ENCODE results near the gene MRPS10. TPM values are rescaled to one million over a fixed set of nuclear protein-coding genes. Genes with fewer than 3 reads are reported as not detected.

MRPS10 gene
- total RNA-seq, 2 experiments from 2014 or later, result 28.4 to 32.8 TPM

DNA sequence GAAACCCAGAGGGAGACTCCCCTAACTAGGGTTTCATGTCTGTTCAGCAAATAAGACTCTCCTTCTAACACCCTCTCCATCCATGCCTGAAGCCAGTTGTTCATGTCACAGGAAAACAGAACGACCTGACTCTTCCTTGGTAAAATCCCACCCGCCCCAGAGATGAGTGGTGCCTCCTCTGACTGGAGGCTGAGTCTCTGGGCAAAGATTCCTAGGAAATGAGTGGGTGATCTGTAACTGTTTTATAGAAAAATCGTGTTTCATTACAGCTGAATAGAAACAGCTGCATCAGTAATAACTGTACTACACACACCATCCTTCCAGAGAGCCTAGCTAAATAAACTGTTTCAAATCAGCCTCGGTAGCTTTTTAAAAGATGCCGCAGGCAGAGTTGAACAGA lies 37.4 kb upstream of the MRPS10 start:
- no peak for DNase-seq
- ChIA-PET POLR2A (no interaction called here), CTCF (interaction anchor here (1.3 kb wide), 1 partner anchor 292 kb away, joined by 4 read pairs; no protein-coding TSS in a partner anchor)
- no peaks in the 10 kb centered on the region for H3K4me1 Mint-ChIP-seq
- no peak overlapping the region for H3K27ac Mint-ChIP-seq
- no peaks in the 10 kb centered on the region for H3K27me3 Mint-ChIP-seq
- no peak overlapping the region for H3K4me3 Mint-ChIP-seq
- no peaks in the 10 kb centered on the region for H3K9me3 Mint-ChIP-seq
- peaks cover 20% of the 10 kb centered on the region for H3K36me3 Mint-ChIP-seq (ENCODE audit: low read depth)

- no peak overlapping the region for H3K27ac Mint-ChIP-seq
- CTCF ChIA-PET, result interaction anchor here (1.3 kb wide), 1 partner anchor 293 kb away, joined by 4 read pairs; no protein-coding TSS in a partner anchor
- H3K4me3 Mint-ChIP-seq, result no peak overlapping the region
- peaks cover 21% of the 10 kb centered on the region for H3K36me3 Mint-ChIP-seq (ENCODE audit: low read depth)
- POLR2A ChIA-PET, result no interaction called here
- H3K9me3 Mint-ChIP-seq, result no peaks in the 10 kb centered on the region
- no peaks in the 10 kb centered on the region for H3K27me3 Mint-ChIP-seq
- DNase-seq, result no peak
- H3K4me1 Mint-ChIP-seq, result no peaks in the 10 kb centered on the region
Measured at GRCh38 chr6:42254505-42254904, 36.8 kb upstream of the MRPS10 start.

DNA sequence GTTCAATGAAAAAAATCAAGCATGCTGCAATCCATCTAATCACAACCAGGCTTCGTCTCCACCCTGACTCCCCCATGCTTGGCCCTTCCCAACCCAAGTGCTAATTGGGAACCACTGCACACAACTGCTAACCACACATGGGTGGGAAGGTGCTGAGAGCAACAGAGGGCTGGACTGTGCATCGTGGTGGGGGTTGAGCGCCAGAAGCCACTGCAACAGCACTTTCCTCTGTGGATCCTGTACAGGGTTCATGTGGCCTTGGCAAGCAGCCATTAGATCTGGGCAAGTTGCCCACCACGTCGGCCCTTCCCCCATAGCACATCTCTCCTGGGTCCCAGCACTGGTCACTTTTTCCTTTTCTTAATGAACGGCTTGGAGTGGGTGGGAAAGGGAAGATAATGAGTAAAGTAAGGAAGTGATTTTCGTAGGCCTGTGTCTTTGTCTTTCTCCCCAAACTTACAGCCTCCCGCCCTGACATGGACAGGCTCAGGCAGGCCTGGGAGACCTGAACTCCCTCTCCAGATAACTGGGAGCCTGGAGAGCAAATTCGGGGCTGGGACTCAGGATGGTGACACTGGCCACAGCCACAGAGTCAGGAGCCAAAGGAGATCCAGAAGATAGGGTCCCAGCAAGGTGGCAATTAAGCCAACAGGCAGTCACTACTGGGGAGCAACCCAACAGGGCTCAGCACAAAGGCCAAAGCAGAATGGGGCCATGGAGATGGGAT lies 34.4 kb upstream of the MRPS10 start:
- Mint-ChIP-seq H3K4me3 (no peak overlapping the region), H3K36me3 (ENCODE audit: low read depth) (peaks cover 18% of the 10 kb centered on the region), H3K4me1 (no peaks in the 10 kb centered on the region), H3K27me3 (no peaks in the 10 kb centered on the region), H3K9me3 (no peaks in the 10 kb centered on the region), H3K27ac (no peak overlapping the region)
- no peak for DNase-seq
- CTCF ChIA-PET, result interaction anchor here (1.7 kb wide), 1 partner anchor 295 kb away, joined by 6 read pairs; no protein-coding TSS in a partner anchor
- POLR2A ChIA-PET, result no interaction called here

DNA sequence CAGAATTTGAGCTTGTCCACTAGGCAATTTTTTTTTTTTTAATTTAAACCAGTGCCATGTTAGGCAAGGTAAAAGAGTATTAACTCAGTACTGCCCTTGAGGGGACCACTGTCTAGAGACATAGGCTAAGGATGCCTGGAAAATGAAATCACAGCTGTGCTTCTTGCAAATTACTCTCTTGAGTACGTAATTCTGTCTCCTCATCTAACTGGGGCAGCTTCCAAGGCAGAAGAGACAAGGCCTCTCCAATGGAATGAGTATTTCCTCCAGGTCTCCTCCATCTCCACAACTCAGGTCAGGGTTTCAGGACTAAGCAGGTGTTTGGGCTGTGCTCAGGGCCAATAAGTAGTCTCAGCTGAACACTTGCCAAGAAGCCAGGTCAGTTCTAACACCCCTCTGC lies 33.8 kb upstream of the MRPS10 start:
- H3K4me1 Mint-ChIP-seq, result no peaks in the 10 kb centered on the region
- ChIA-PET POLR2A (no interaction called here), CTCF (no interaction called here)
- H3K27ac Mint-ChIP-seq, result no peak overlapping the region
- H3K4me3 Mint-ChIP-seq, result no peak overlapping the region
- no peaks in the 10 kb centered on the region for H3K27me3 Mint-ChIP-seq
- H3K36me3 Mint-ChIP-seq (ENCODE audit: low read depth), result peaks cover 17% of the 10 kb centered on the region
- no peaks in the 10 kb centered on the region for H3K9me3 Mint-ChIP-seq
- DNase-seq, result no peak

DNA sequence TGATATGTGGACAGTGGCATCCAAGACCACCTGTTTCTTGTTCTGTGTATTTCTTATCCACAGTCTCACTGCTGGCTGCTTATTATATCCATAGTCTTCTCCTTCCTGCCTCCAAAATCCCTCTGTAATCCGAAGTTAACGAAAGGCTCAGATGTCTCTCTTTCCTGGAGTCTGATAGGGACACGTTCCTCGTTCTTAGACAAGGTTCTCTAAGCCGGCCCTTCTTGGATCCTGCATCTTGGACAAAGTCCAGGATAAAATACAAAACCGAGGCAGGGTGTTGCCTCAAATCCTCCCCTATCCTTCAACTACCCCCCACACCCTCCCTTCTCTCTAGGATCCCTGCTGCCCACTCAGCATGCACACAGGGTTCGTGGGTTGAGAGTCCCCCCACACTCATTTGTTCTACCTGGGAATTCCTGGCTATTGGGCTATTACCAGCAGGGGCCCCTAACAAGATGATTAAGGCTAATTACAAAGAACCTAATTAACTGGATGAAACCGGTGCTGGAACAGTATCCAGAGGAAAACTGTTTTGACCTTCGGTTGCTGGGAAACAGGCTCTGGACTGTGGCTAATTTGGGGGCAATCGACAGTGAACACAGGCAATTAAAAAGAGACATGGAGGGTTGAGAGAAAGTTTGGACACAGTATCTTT lies 32.7 kb upstream of the MRPS10 start:
- Mint-ChIP-seq H3K36me3 (ENCODE audit: low read depth) (peaks cover 18% of the 10 kb centered on the region), H3K27ac (no peak overlapping the region), H3K9me3 (no peaks in the 10 kb centered on the region), H3K4me1 (no peaks in the 10 kb centered on the region), H3K27me3 (no peaks in the 10 kb centered on the region), H3K4me3 (no peak overlapping the region)
- CTCF ChIA-PET, result interaction anchor here (0.6 kb wide), 1 partner anchor 865 kb away, joined by 4 read pairs; no protein-coding TSS in a partner anchor
- DNase-seq, result no peak
- POLR2A ChIA-PET, result no interaction called here

GRCh38 chr6:42249279-42249678 lies 31.6 kb upstream of the MRPS10 start:
- H3K27ac Mint-ChIP-seq, result no peak overlapping the region
- POLR2A ChIA-PET, result no interaction called here
- no peak overlapping the region for H3K4me3 Mint-ChIP-seq
- peaks cover 23% of the 10 kb centered on the region for H3K36me3 Mint-ChIP-seq (ENCODE audit: low read depth)
- DNase-seq, result no peak
- no peaks in the 10 kb centered on the region for H3K4me1 Mint-ChIP-seq
- H3K27me3 Mint-ChIP-seq, result no peaks in the 10 kb centered on the region
- CTCF ChIA-PET, result no interaction called here
- H3K9me3 Mint-ChIP-seq, result no peaks in the 10 kb centered on the region

DNA sequence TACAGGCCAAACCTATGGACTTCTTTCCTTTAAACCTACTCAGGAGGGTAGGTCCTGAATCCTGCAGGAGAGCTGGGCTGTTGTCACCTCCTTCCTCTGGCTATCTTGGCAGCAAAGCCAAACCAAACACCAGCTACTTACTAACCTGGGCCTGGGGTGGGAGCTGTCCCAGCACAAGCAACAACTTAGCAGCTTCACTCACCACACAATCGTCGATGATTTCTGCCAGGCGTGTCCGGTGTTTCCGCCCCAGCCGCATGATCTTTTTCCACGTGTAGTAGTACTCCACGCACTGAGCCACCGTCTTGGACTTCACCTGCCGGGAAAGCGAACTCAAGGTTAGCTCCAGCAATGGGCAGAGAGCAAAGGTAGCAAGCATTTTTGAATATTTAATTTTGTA lies 25.4 kb upstream of the MRPS10 start:
- H3K4me3 Mint-ChIP-seq, result no peak overlapping the region
- no peaks in the 10 kb centered on the region for H3K9me3 Mint-ChIP-seq

GRCh38 chr6:42241915-42242314 lies 24.3 kb upstream of the MRPS10 start:
- H3K9me3 Mint-ChIP-seq, result no peaks in the 10 kb centered on the region
- H3K36me3 Mint-ChIP-seq (ENCODE audit: low read depth), result peaks cover 38% of the 10 kb centered on the region
- peaks cover 3% of the 10 kb centered on the region for H3K4me1 Mint-ChIP-seq
- CTCF ChIA-PET, result interaction anchor here (2.2 kb wide), 1 partner anchor 306 kb away, joined by 11 read pairs; no protein-coding TSS in a partner anchor
- DNase-seq, result no peak
- H3K27me3 Mint-ChIP-seq, result no peaks in the 10 kb centered on the region
- no peak overlapping the region for H3K4me3 Mint-ChIP-seq
- H3K27ac Mint-ChIP-seq, result no peak overlapping the region
- POLR2A ChIA-PET, result interaction anchor here (0.5 kb wide), 1 partner anchor 75 kb away, joined by 4 read pairs; no protein-coding TSS in a partner anchor

More for the DNA sequence above, 25.4 kb upstream of the MRPS10 start:
- H3K27ac Mint-ChIP-seq, result no peak overlapping the region
- ChIA-PET CTCF (interaction anchor here (2.2 kb wide), 1 partner anchor 305 kb away, joined by 11 read pairs; no protein-coding TSS in a partner anchor), POLR2A (no interaction called here)
- peaks cover 35% of the 10 kb centered on the region for H3K36me3 Mint-ChIP-seq (ENCODE audit: low read depth)
- H3K4me1 Mint-ChIP-seq, result no peaks in the 10 kb centered on the region
- no peak for DNase-seq
- H3K27me3 Mint-ChIP-seq, result no peaks in the 10 kb centered on the region

GRCh38 chr6:42239736-42240375 lies 22.2 kb upstream of the MRPS10 start:
- Mint-ChIP-seq H3K27ac (no peak overlapping the region), H3K4me1 (peaks cover 10% of the 10 kb centered on the region), H3K4me3 (no peak overlapping the region), H3K36me3 (ENCODE audit: low read depth) (peaks cover 42% of the 10 kb centered on the region), H3K9me3 (no peaks in the 10 kb centered on the region), H3K27me3 (no peaks in the 10 kb centered on the region)
- no peak for DNase-seq
- CTCF ChIA-PET, result interaction anchor here (0.6 to 1.3 kb wide), 2 partner anchors 121 to 308 kb away, joined by 3 to 5 read pairs; no protein-coding TSS in a partner anchor
- POLR2A ChIA-PET, result no interaction called here

DNA sequence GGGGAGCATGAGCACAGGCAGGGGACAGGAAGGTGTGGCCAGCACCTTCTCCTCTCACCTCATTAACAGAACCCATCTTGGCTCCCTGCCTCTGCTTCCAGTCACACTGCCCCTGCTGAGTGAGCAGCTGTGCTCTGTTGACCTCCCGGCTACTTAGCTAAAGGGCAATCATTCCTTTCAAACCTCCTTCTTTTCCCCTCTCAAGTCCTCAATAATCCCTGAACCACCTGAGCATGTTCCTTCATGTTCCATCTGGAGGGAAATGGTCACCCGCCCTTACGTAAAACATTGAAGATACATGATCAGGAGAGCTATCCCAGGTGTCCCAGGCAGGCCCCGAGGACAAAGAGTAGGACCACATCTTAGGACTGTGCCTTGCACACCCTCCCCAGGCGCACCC lies 21.7 kb upstream of the MRPS10 start:
- Mint-ChIP-seq H3K4me1 (peaks cover 10% of the 10 kb centered on the region), H3K36me3 (ENCODE audit: low read depth) (peaks cover 37% of the 10 kb centered on the region), H3K9me3 (no peaks in the 10 kb centered on the region), H3K27ac (no peak overlapping the region), H3K27me3 (no peaks in the 10 kb centered on the region), H3K4me3 (no peak overlapping the region)
- POLR2A ChIA-PET, result no interaction called here
- no peak for DNase-seq
- CTCF ChIA-PET, result interaction anchor here (1.3 kb wide), 1 partner anchor 308 kb away, joined by 5 read pairs; no protein-coding TSS in a partner anchor

DNA sequence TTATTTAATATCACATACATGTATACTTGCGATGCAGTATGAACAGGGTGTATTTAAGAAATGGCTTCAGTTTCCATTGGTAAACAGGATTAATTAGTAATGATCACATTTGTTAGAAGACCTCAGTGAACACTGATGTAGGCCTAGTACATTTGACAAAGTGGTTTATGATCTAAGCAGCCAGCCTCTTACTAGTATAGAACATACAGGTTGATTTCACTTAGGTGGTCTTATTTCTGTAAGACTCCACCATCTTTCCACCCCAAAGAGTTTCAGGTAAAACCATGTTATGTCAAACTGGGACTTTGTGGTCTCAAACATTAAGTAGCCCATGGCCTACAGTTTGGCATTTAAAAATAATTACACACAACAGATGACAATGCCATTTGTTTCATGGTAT lies 20.2 kb upstream of the MRPS10 start:
- Mint-ChIP-seq H3K9me3 (no peaks in the 10 kb centered on the region), H3K27me3 (no peaks in the 10 kb centered on the region), H3K36me3 (ENCODE audit: low read depth) (peaks cover 40% of the 10 kb centered on the region), H3K4me1 (peaks cover 10% of the 10 kb centered on the region), H3K4me3 (no peak overlapping the region), H3K27ac (no peak overlapping the region)
- POLR2A ChIA-PET, result no interaction called here
- CTCF ChIA-PET, result no interaction called here
- DNase-seq, result no peak

DNA sequence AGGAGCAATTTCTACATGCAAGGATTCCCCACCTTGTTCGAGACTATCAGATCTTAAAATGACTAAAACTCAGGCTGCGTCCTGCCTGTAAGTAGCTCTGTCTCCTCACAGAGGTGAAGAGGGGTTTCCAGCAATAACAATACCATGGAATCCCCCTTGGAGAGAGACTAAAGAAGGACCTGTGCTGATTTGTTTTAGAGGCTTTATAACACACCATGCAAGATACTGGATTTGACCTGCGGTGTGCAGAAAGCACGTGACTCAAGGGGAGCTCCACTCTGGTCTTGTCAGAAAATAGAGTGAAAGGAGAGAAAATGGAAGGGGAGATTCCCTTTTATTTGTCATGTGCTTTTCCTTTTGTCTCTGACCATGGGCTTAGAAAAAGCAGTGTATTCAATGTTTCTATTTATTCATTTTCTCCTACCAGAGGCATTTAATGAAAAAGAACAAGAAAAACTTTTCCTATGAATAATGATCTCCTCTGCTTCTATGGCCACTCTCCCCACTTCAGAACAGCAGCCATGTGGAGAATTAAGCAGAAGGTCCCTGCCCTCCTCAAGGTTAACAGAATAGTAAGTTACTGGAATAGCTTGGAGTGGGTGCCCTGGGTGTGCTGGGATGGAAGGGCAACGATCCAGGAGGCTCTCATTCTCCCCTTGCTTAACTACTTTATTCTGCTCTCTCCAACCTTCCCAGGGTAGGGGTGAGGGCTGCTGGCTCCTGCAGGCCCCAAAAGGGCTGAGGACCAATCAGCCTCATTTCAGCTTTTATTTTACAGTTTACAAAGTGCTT lies 19.2 kb upstream of the MRPS10 start:
- ChIA-PET POLR2A (no interaction called here), CTCF (no interaction called here)
- no peak for DNase-seq
- Mint-ChIP-seq H3K36me3 (ENCODE audit: low read depth) (peaks cover 39% of the 10 kb centered on the region), H3K27me3 (no peaks in the 10 kb centered on the region), H3K4me1 (peaks cover 10% of the 10 kb centered on the region), H3K27ac (peak overlapping the region; percentile 4), H3K4me3 (no peak overlapping the region), H3K9me3 (no peaks in the 10 kb centered on the region)

GRCh38 chr6:42236030-42236429 lies 18.4 kb upstream of the MRPS10 start:
- H3K4me1 Mint-ChIP-seq, result peaks cover 10% of the 10 kb centered on the region
- no peak overlapping the region for H3K27ac Mint-ChIP-seq
- ChIA-PET POLR2A (no interaction called here), CTCF (interaction anchor here (2.3 kb wide), 1 partner anchor 312 kb away, joined by 8 read pairs; no protein-coding TSS in a partner anchor)
- no peak overlapping the region for H3K4me3 Mint-ChIP-seq
- peaks cover 40% of the 10 kb centered on the region for H3K36me3 Mint-ChIP-seq (ENCODE audit: low read depth)
- DNase-seq, result no peak
- H3K9me3 Mint-ChIP-seq, result no peaks in the 10 kb centered on the region
- no peaks in the 10 kb centered on the region for H3K27me3 Mint-ChIP-seq

Measured in activated CD4-positive, alpha-beta memory T cell treated with anti-CD3 and anti-CD28 coated beads, Interleukin-2, amount 10 ng/mL, durations not matched to agents 7 days and 5 days (primary cell).